Prostate gland (tissue), 2 donors: ENCODE measurements around the gene NACA2.
A peak's percentile ranks its signal among the peaks of the same experiment; 100 is the strongest.

Source experiments
- CTCF ChIP-seq, 4 experiments: fragments of 200-600 bp in 2 of 4; fragments of 450-650 bp in 2 of 4; sonication (generic) in 2 of 4; IDR thresholded peaks; 1 replicate in 3 of 4; 2 replicates in 1 of 4; pipeline ENCODE4 v1.5.1; 2016 to 2019; ENCODE audit warnings: antibody characterized with exemption in 4 of 4, mild to moderate bottlenecking in 2 of 4, moderate library complexity in 2 of 4
- POLR2A ChIP-seq: fragments of 450-650 bp; IDR thresholded peaks from one replicate; pipeline ENCODE4 v1.6.1; 2016; ENCODE audit warnings: antibody characterized with exemption, mild to moderate bottlenecking
- POLR2AphosphoS5 ChIP-seq: sonication (generic); formaldehyde crosslinking; IDR thresholded peaks from one replicate; pipeline ENCODE4 v1.6.1; 2017; ENCODE audit warnings: antibody characterized with exemption

GRCh38 chr17:61635913-61636432 lies 45.0 kb upstream of the NACA2 start:
- TF ChIP-seq CTCF (IDR thresholded peaks at IDR 0.05): peak; percentile 11 to 52 (median 43)
- TF ChIP-seq POLR2A: no peak
- no peak for TF ChIP-seq POLR2AphosphoS5
